IPS-18a (cell line): ENCODE measurements around the gene FGFBP1.

Source experiments
- H3K27ac ChIP-seq: one replicate; pipeline ENCODE4 v1.5.1; 2013; ENCODE audit warnings: low read length
- H3K27me3 ChIP-seq: one replicate; pipeline ENCODE4 v1.6.1; 2013; ENCODE audit warnings: mild to moderate bottlenecking, low read length; ENCODE audit not compliant: control insufficient read depth, insufficient read depth
- H3K36me3 ChIP-seq: one replicate; pipeline ENCODE4 v1.6.1; 2013; ENCODE audit warnings: low read depth, low read length; ENCODE audit not compliant: control insufficient read depth
- H3K4me1 ChIP-seq: one replicate; pipeline ENCODE4 v1.6.1; 2013; ENCODE audit warnings: low read depth, low read length; ENCODE audit not compliant: control insufficient read depth
- H3K4me3 ChIP-seq: one replicate; pipeline ENCODE4 v1.5.1; 2013; ENCODE audit warnings: low read length
- H3K9ac ChIP-seq: one replicate; pipeline ENCODE4 v1.6.1; 2013; ENCODE audit warnings: mild to moderate bottlenecking, low read length, moderate library complexity
- H3K9me3 ChIP-seq: one replicate; pipeline ENCODE4 v1.6.1; 2013; ENCODE audit warnings: low read depth, low read length; ENCODE audit not compliant: control insufficient read depth

The FGFBP1 gene

GRCh38 chr4:15938182-15938581 lies 358 bp downstream of the FGFBP1 start:
- Histone ChIP-seq H3K27me3 (no peaks in the 10 kb centered on the region), H3K27ac (no peak overlapping the region), H3K9ac (no peak overlapping the region), H3K9me3 (no peaks in the 10 kb centered on the region), H3K4me3 (no peak overlapping the region), H3K36me3 (no peaks in the 10 kb centered on the region), H3K4me1 (no peaks in the 10 kb centered on the region)

- H3K9ac ChIP-seq, result no peak overlapping the region
- no peaks in the 10 kb centered on the region for H3K9me3 ChIP-seq
- H3K36me3 ChIP-seq, result no peaks in the 10 kb centered on the region
- H3K27ac ChIP-seq, result no peak overlapping the region
- H3K4me3 ChIP-seq, result no peak overlapping the region
- H3K27me3 ChIP-seq, result no peaks in the 10 kb centered on the region
- no peaks in the 10 kb centered on the region for H3K4me1 ChIP-seq
Measured at GRCh38 chr4:15936495-15936894, 2.0 kb downstream of the FGFBP1 start.

GRCh38 chr4:15935504-15936402 lies 2.8 kb downstream of the FGFBP1 start:
- Histone ChIP-seq H3K27me3 (no peaks in the 10 kb centered on the region), H3K36me3 (no peaks in the 10 kb centered on the region), H3K4me3 (no peak overlapping the region), H3K9ac (no peak overlapping the region), H3K4me1 (no peaks in the 10 kb centered on the region), H3K9me3 (no peaks in the 10 kb centered on the region), H3K27ac (no peak overlapping the region)

- Histone ChIP-seq H3K4me3 (no peak overlapping the region), H3K9ac (no peak overlapping the region), H3K9me3 (no peaks in the 10 kb centered on the region), H3K36me3 (no peaks in the 10 kb centered on the region), H3K27ac (no peak overlapping the region), H3K4me1 (no peaks in the 10 kb centered on the region), H3K27me3 (no peaks in the 10 kb centered on the region)
Measured at GRCh38 chr4:15934259-15934658, 4.3 kb downstream of the FGFBP1 start.

GRCh38 chr4:15931451-15932210 lies 6.9 kb downstream of the FGFBP1 start:
- H3K9ac ChIP-seq, result no peak overlapping the region
- no peaks in the 10 kb centered on the region for H3K27me3 ChIP-seq
- H3K36me3 ChIP-seq, result no peaks in the 10 kb centered on the region
- no peak overlapping the region for H3K27ac ChIP-seq
- no peaks in the 10 kb centered on the region for H3K9me3 ChIP-seq
- no peak overlapping the region for H3K4me3 ChIP-seq
- no peaks in the 10 kb centered on the region for H3K4me1 ChIP-seq

GRCh38 chr4:15930314-15930713 lies 8.2 kb downstream of the FGFBP1 start:
- no peaks in the 10 kb centered on the region for H3K4me1 ChIP-seq
- H3K27ac ChIP-seq, result no peak overlapping the region
- H3K36me3 ChIP-seq, result no peaks in the 10 kb centered on the region
- no peak overlapping the region for H3K9ac ChIP-seq
- H3K27me3 ChIP-seq, result no peaks in the 10 kb centered on the region
- H3K9me3 ChIP-seq, result no peaks in the 10 kb centered on the region
- no peak overlapping the region for H3K4me3 ChIP-seq

GRCh38 chr4:15929540-15929939 lies 9.0 kb downstream of the FGFBP1 start:
- no peaks in the 10 kb centered on the region for H3K4me1 ChIP-seq
- H3K36me3 ChIP-seq, result no peaks in the 10 kb centered on the region
- no peaks in the 10 kb centered on the region for H3K9me3 ChIP-seq
- H3K27me3 ChIP-seq, result no peaks in the 10 kb centered on the region
- no peak overlapping the region for H3K9ac ChIP-seq
- no peak overlapping the region for H3K4me3 ChIP-seq
- no peak overlapping the region for H3K27ac ChIP-seq

- Histone ChIP-seq H3K4me1 (no peaks in the 10 kb centered on the region), H3K36me3 (no peaks in the 10 kb centered on the region), H3K27me3 (no peaks in the 10 kb centered on the region), H3K9me3 (no peaks in the 10 kb centered on the region), H3K9ac (no peak overlapping the region), H3K27ac (no peak overlapping the region), H3K4me3 (no peak overlapping the region)
Measured at GRCh38 chr4:15928883-15929282, 9.7 kb downstream of the FGFBP1 start.

GRCh38 chr4:15926486-15926885 lies 12.1 kb downstream of the FGFBP1 start:
- Histone ChIP-seq H3K9me3 (no peaks in the 10 kb centered on the region), H3K27ac (no peak overlapping the region), H3K4me3 (no peak overlapping the region), H3K4me1 (no peaks in the 10 kb centered on the region), H3K36me3 (no peaks in the 10 kb centered on the region), H3K27me3 (no peaks in the 10 kb centered on the region), H3K9ac (no peak overlapping the region)

- H3K4me1 ChIP-seq, result no peaks in the 10 kb centered on the region
- H3K27ac ChIP-seq, result no peak overlapping the region
- H3K36me3 ChIP-seq, result no peaks in the 10 kb centered on the region
- no peak overlapping the region for H3K9ac ChIP-seq
- H3K9me3 ChIP-seq, result no peaks in the 10 kb centered on the region
- H3K4me3 ChIP-seq, result no peak overlapping the region
- no peaks in the 10 kb centered on the region for H3K27me3 ChIP-seq
Measured at GRCh38 chr4:15925830-15926229, 12.7 kb downstream of the FGFBP1 start.

GRCh38 chr4:15921592-15921932 lies 17.0 kb downstream of the FGFBP1 start:
- no peaks in the 10 kb centered on the region for H3K36me3 ChIP-seq
- H3K27ac ChIP-seq, result no peak overlapping the region
- no peak overlapping the region for H3K9ac ChIP-seq
- H3K4me3 ChIP-seq, result no peak overlapping the region
- H3K27me3 ChIP-seq, result no peaks in the 10 kb centered on the region
- H3K4me1 ChIP-seq, result no peaks in the 10 kb centered on the region
- no peaks in the 10 kb centered on the region for H3K9me3 ChIP-seq
